ENCODE data around the gene COMMD7. TPM values are rescaled to one million over a fixed set of nuclear protein-coding genes. Genes with fewer than 3 reads are reported as not detected.

The COMMD7 gene
- total RNA-seq, 1 donor from 2014 or later: 82.9 TPM

DNA sequence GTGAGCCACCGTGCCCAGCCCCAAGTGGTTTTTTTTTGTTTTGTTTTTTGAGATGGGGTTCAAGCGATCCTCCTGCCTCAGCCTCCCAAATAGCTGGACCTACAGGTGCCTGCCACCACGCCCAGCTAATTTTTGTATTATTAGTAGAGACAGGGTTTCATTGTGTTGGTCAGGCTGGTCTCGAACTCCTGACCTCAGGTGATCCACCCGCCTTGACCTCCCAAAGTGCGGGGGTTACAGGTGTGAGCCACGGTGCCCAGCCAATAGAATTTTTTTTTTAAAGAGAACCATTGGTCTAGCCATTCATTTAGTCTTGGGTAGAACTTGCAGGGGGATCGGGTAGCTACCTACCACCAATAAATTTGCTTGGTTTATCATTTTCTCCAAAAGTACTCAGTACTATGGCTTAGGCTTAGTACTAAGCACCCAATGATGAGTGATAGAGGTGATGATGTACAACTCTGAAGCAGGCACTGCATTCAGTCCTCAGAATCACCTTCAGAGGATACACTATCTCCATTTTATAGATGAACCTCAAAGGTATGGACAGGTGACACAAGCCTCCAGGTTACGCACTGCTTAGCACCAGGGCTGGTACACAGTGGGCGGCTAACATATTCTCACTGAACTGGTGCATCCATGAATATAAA lies 56.6 kb downstream of the COMMD7 start:
- H3K27ac Mint-ChIP-seq (ENCODE audit: unreplicated experiment): no peak overlapping the region
- no peak for DNase-seq (ENCODE audit: low spot score)
- no peak overlapping the region for H3K4me3 Mint-ChIP-seq (ENCODE audit: unreplicated experiment)
- TF ChIP-seq, protein P1, sequence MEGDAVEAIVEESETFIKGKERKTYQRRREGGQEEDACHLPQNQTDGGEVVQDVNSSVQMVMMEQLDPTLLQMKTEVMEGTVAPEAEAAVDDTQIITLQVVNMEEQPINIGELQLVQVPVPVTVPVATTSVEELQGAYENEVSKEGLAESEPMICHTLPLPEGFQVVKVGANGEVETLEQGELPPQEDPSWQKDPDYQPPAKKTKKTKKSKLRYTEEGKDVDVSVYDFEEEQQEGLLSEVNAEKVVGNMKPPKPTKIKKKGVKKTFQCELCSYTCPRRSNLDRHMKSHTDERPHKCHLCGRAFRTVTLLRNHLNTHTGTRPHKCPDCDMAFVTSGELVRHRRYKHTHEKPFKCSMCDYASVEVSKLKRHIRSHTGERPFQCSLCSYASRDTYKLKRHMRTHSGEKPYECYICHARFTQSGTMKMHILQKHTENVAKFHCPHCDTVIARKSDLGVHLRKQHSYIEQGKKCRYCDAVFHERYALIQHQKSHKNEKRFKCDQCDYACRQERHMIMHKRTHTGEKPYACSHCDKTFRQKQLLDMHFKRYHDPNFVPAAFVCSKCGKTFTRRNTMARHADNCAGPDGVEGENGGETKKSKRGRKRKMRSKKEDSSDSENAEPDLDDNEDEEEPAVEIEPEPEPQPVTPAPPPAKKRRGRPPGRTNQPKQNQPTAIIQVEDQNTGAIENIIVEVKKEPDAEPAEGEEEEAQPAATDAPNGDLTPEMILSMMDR (IDR thresholded peaks at IDR 0.05): no peak
- H3K9me3 Mint-ChIP-seq (ENCODE audit: low read depth): no peaks in the 10 kb centered on the region
- peaks cover 16% of the 10 kb centered on the region for H3K4me1 Mint-ChIP-seq (ENCODE audit: low read depth)
- H3K27me3 Mint-ChIP-seq (ENCODE audit: low read depth): no peaks in the 10 kb centered on the region
- H3K36me3 Mint-ChIP-seq (ENCODE audit: low read depth): no peaks in the 10 kb centered on the region

DNA sequence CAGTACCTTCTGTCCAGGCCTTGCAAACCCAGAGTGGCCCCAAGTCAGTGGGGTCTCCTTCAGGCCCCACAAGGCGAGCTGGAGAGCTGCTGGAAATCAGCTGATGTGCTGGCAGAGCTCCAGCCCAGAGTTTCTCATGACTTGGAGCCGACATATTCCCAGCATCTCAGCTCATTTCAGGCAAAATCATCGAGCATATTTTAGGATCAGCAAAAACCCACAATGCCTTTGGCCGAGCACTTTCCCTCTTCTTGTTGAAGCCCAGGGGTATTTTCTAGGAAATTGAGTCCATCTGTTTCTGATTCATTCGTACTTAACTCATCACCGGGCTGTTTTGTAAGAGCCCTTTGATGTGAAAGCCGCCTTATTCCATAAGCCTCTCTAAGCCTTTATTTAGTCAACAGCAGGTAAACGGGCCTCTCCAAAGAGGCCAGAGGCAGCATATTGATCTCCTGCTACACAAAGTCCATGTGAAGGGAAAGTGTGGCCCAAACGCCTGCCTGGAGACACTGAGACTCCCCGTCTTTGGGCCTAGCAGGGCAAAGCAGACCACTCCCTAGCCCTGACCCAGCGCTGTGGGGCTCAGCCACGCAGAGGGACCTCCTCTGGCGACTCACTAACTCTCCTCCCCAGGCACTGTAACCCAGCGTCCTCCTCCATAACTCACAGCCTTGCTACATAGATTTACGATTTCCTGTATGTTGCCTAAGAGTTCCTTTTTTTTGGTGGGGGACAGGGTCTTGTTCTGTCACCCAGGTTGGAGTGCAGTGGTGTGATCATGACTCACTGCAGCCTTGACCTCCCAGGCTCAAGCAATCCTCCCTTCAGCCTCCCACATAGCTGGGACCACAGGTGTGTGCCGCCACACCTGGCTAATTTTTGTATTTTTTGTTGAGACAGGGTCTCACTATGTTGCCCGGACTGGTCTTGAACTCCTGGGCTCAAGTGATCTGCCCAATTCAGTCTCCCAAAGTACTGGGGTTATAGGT lies 57.4 kb downstream of the COMMD7 start:
- Mint-ChIP-seq H3K4me3 (ENCODE audit: unreplicated experiment) (no peak overlapping the region), H3K36me3 (ENCODE audit: low read depth) (no peaks in the 10 kb centered on the region), H3K4me1 (ENCODE audit: low read depth) (peaks cover 24% of the 10 kb centered on the region), H3K27me3 (ENCODE audit: low read depth) (no peaks in the 10 kb centered on the region), H3K27ac (ENCODE audit: unreplicated experiment) (peak overlapping the region; percentile 79), H3K9me3 (ENCODE audit: low read depth) (no peaks in the 10 kb centered on the region)
- DNase-seq (ENCODE audit: low spot score): no peak
- TF ChIP-seq, protein P1 (IDR thresholded peaks at IDR 0.05): no peak

DNA sequence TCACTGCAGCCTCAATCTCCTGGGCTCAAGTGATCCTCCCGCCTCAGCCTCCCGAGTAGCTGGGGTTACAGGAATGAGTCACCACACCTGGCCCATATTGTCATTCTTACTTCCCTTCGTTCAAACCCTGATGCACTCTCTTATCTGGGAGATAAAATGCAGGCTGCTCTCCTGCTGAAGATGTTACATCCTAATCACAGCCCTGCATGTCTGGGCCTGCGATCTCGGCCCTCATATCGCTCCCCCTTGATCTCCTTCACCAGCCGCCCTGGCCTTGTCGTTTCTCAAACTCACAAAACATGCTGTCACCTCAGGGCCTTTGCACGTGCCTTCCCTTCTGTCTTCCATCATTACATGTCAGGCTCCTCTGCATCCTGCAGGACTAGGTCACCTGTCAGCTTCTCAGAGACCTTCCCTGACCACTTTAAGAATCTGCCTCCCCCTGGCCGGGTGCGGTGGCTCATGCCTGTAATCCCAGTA lies 60.7 kb downstream of the COMMD7 start:
- H3K4me3 Mint-ChIP-seq (ENCODE audit: unreplicated experiment): no peak overlapping the region
- H3K4me1 Mint-ChIP-seq (ENCODE audit: low read depth): peaks cover 28% of the 10 kb centered on the region
- TF ChIP-seq, protein P1 (IDR thresholded peaks at IDR 0.05): no peak
- no peaks in the 10 kb centered on the region for H3K9me3 Mint-ChIP-seq (ENCODE audit: low read depth)
- no peak for DNase-seq (ENCODE audit: low spot score)
- H3K27ac Mint-ChIP-seq (ENCODE audit: unreplicated experiment): no peak overlapping the region
- no peaks in the 10 kb centered on the region for H3K36me3 Mint-ChIP-seq (ENCODE audit: low read depth)
- no peaks in the 10 kb centered on the region for H3K27me3 Mint-ChIP-seq (ENCODE audit: low read depth)

DNA sequence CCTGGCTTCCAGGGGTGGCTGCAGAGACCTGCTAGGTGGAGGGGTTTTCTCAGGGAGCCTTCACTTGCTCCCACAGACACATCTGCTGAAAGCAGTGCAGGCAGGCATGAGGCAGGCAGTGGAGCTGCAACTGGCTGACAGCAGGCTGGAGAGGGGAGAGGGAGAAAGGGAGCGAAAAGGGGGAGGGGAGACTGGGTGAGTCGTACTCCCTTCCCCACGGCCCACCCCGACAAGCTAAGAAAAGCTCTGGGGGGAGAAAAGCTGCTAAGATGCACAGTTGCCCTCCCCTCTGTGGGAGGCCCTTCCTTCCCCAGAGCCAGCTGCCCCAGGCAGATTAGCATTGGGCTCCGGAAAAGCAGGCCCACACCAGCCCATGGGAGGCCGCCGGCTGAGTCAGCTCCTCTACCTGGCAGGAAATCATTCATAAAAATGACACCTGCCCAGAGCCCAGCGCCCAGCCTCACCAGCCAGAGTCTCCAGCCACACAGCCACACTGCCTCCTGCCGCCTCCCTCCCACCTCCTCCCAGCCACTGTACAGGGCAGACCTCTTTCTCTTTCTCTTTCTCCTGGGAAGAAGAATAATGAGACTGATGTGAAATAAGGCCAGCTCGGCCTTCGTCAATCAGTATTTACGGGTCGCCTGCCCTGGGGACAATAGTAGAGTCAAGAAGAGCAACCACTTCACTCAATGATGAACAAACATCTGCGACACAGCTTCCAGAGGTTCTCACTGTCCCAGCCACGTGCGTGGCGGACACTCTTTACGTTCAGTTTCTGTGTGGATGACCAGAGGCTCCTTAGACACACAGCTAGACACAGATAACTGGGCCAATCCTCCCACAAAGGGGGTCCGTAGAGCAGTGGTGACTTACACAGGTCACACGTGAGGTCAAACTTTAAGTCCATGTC lies 61.8 kb downstream of the COMMD7 start:
- no peaks in the 10 kb centered on the region for H3K9me3 Mint-ChIP-seq (ENCODE audit: low read depth)
- no peaks in the 10 kb centered on the region for H3K27me3 Mint-ChIP-seq (ENCODE audit: low read depth)
- no peak overlapping the region for H3K4me3 Mint-ChIP-seq (ENCODE audit: unreplicated experiment)
- H3K27ac Mint-ChIP-seq (ENCODE audit: unreplicated experiment): peak overlapping the region; percentile 77
- no peaks in the 10 kb centered on the region for H3K36me3 Mint-ChIP-seq (ENCODE audit: low read depth)
- H3K4me1 Mint-ChIP-seq (ENCODE audit: low read depth): peaks cover 28% of the 10 kb centered on the region
- no peak for DNase-seq (ENCODE audit: low spot score)
- TF ChIP-seq, protein P1 (IDR thresholded peaks at IDR 0.05): no peak
